Measurements from ENCODE around the gene ETS2. TPM values are rescaled to one million over a fixed set of nuclear protein-coding genes. Genes with fewer than 3 reads are reported as not detected.

Gene ETS2
- total and polyA plus RNA-seq, 2 donors (not counting 1 experiment from before 2014, with no cell fraction given): 1.9 to 5.6 TPM

DNA sequence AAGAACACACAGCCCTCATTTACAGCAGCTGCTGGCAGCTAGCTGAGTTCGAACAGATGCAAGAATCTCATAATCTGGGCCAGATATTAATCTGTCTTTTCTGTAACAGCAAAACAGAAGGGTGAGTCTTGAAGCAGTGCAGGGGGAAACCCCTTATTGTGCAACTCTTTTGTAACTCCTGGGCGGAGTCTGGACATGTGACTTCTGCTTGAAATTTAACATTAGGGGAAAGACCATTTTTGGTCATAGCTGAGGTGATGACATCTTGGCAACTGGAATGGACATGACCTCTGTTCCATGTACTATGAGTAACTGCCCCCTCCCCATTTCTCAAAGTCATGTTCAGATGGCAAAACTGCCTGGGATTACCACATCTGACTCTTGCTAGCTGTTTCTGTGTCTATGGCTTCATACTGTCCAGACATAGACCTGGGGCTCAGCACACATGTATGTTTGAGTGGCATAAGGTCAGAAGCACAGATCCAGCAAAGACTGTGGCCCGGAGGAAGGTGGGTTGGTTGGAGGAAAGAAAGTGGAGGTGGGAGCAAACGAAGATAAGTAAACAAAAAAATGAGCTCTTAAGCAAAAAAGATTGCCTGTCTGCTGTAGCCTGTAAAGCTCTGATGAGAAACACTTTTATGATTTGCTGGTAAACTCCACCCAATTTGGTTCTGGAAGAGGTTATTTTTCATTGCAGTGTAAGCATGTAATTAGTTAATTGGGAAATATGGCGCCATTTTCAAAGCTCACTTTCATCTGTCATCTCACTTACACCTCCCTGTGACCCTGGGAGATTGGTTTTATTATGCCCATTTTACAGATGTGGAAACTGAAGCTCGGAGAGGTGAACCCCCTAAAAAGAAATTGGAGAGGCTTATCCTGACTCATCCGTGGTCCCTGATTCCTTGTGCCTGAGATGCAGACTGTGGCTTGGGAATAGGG, 26.1 kb downstream of the ETS2 start:
- CTCF ChIA-PET: no interaction called here
- Histone ChIP-seq H3K27me3 (replicated peaks in 1 of 4; ENCODE audit: control extremely low read depth in 1 of 4, control insufficient read depth in 3 of 4, insufficient read depth in 4 of 4, low read length in 3 of 4) (peaks cover 0 to 8% (median 1%) of the 10 kb centered on the region in 4 experiments), H4K20me1 (ENCODE audit: control insufficient read depth, insufficient read depth, low read length, poor library complexity, severe bottlenecking) (no peaks in the 10 kb centered on the region), H3K36me3 (replicated peaks in 1 of 2; ENCODE audit: control extremely low read depth in 1 of 2, control insufficient read depth in 1 of 2, extremely low read depth in 1 of 2, insufficient read depth in 2 of 2, low read length in 1 of 2) (no peaks in the 10 kb centered on the region), H3K79me2 (ENCODE audit: control insufficient read depth, insufficient read depth, low read length) (no peaks in the 10 kb centered on the region), H3K9ac (ENCODE audit: low read length) (no peak overlapping the region), H3K4me1 (ENCODE audit: control insufficient read depth in 2 of 2, insufficient read depth in 2 of 2, low read length in 2 of 2) (peaks cover 15 to 19% of the 10 kb centered on the region in 2 donors), H3K27ac (ENCODE audit: low read length in 2 of 2) (peak overlapping the region in 1 of 2 donors; percentile 28), H3K9me3 (ENCODE audit: control extremely low read depth in 1 of 3, control insufficient read depth in 2 of 3, insufficient read depth in 1 of 3, low read length in 2 of 3) (peaks cover 0 to 4% (median 0%) of the 10 kb centered on the region in 3 donors), H2AFZ (ENCODE audit: insufficient read depth, low read depth, low read length, poor library complexity, severe bottlenecking) (peak overlapping the region; percentile 46), H3K4me3 (ENCODE audit: control extremely low read depth in 1 of 5, extremely low read depth in 1 of 5, insufficient read depth in 1 of 5, low read depth in 2 of 5, low read length in 4 of 5) (peak overlapping the region in 1 of 5 experiments; percentile 49), H3K4me2 (replicated peaks; ENCODE audit: low read depth, low read length, poor library complexity, severe bottlenecking) (peak overlapping the region; percentile 60)
- peaks cover 18% of the 10 kb centered on the region for H3K4me1 Mint-ChIP-seq
- WGBS (ENCODE audit: insufficient coverage): 55% methylated on average over 6 of the region's 7 CpGs
- H3K27ac Mint-ChIP-seq: peak overlapping the region; percentile 51
- intact Hi-C loops (cut with micrococcal nuclease): loop anchor here (1.0 kb wide), 2 partner anchors 25 to 31 kb away; no protein-coding TSS in a partner anchor
- H3K27me3 Mint-ChIP-seq: peaks cover 22% of the 10 kb centered on the region
- H3K9me3 Mint-ChIP-seq (ENCODE audit: insufficient read depth): no peaks in the 10 kb centered on the region
- TF ChIP-seq EZH2 (IDR thresholded peaks at IDR 0.05; ENCODE audit: borderline replicate concordance, insufficient read depth, low read depth, low read length, poor library complexity, severe bottlenecking): no peak
- TF ChIP-seq, protein P1, sequence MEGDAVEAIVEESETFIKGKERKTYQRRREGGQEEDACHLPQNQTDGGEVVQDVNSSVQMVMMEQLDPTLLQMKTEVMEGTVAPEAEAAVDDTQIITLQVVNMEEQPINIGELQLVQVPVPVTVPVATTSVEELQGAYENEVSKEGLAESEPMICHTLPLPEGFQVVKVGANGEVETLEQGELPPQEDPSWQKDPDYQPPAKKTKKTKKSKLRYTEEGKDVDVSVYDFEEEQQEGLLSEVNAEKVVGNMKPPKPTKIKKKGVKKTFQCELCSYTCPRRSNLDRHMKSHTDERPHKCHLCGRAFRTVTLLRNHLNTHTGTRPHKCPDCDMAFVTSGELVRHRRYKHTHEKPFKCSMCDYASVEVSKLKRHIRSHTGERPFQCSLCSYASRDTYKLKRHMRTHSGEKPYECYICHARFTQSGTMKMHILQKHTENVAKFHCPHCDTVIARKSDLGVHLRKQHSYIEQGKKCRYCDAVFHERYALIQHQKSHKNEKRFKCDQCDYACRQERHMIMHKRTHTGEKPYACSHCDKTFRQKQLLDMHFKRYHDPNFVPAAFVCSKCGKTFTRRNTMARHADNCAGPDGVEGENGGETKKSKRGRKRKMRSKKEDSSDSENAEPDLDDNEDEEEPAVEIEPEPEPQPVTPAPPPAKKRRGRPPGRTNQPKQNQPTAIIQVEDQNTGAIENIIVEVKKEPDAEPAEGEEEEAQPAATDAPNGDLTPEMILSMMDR (IDR thresholded peaks at IDR 0.05): no peak
- DNase-seq (peak; percentile 71), ATAC-seq (ENCODE audit: low read depth) (peak; percentile 82)
- POLR2A ChIA-PET: no interaction called here
- H3K4me3 Mint-ChIP-seq: peak overlapping the region; percentile 47

GRCh38 chr21:38832664-38833063, 26.9 kb downstream of the ETS2 start:
- TF ChIP-seq EZH2 (IDR thresholded peaks at IDR 0.05; ENCODE audit: borderline replicate concordance, insufficient read depth, low read depth, low read length, poor library complexity, severe bottlenecking): no peak
- TF ChIP-seq, protein P1 (IDR thresholded peaks at IDR 0.05): no peak
- Histone ChIP-seq H2AFZ (ENCODE audit: insufficient read depth, low read depth, low read length, poor library complexity, severe bottlenecking) (no peak overlapping the region), H3K36me3 (replicated peaks in 1 of 2; ENCODE audit: control extremely low read depth in 1 of 2, control insufficient read depth in 1 of 2, extremely low read depth in 1 of 2, insufficient read depth in 2 of 2, low read length in 1 of 2) (no peaks in the 10 kb centered on the region), H3K4me2 (replicated peaks; ENCODE audit: low read depth, low read length, poor library complexity, severe bottlenecking) (no peak overlapping the region), H3K27me3 (replicated peaks in 1 of 4; ENCODE audit: control extremely low read depth in 1 of 4, control insufficient read depth in 3 of 4, insufficient read depth in 4 of 4, low read length in 3 of 4) (peaks cover 0 to 8% (median under 1%) of the 10 kb centered on the region in 4 experiments), H3K9me3 (ENCODE audit: control extremely low read depth in 1 of 3, control insufficient read depth in 2 of 3, insufficient read depth in 1 of 3, low read length in 2 of 3) (no peaks in the 10 kb centered on the region), H3K27ac (ENCODE audit: low read length in 2 of 2) (no peak overlapping the region), H3K4me1 (ENCODE audit: control insufficient read depth in 2 of 2, insufficient read depth in 2 of 2, low read length in 2 of 2) (peaks cover 15 to 19% of the 10 kb centered on the region in 2 donors), H4K20me1 (ENCODE audit: control insufficient read depth, insufficient read depth, low read length, poor library complexity, severe bottlenecking) (no peaks in the 10 kb centered on the region), H3K4me3 (ENCODE audit: control extremely low read depth in 1 of 5, extremely low read depth in 1 of 5, insufficient read depth in 1 of 5, low read depth in 2 of 5, low read length in 4 of 5) (no peak overlapping the region), H3K79me2 (ENCODE audit: control insufficient read depth, insufficient read depth, low read length) (no peaks in the 10 kb centered on the region), H3K9ac (ENCODE audit: low read length) (no peak overlapping the region)
- intact Hi-C loops (cut with micrococcal nuclease): no loop called here
- Mint-ChIP-seq H3K4me1 (peaks cover 18% of the 10 kb centered on the region), H3K9me3 (ENCODE audit: insufficient read depth) (no peaks in the 10 kb centered on the region), H3K27ac (no peak overlapping the region), H3K27me3 (peaks cover 26% of the 10 kb centered on the region), H3K4me3 (no peak overlapping the region)
- no peak for ATAC-seq (ENCODE audit: low read depth)
- ChIA-PET POLR2A (no interaction called here), CTCF (no interaction called here)
- WGBS (ENCODE audit: insufficient coverage): 100% methylated on average over 2 of the region's 3 CpGs
- no peak for DNase-seq
